WTC11 (cell line): ENCODE results near the gene LAMA3.

Experiments used
- FOXK1 ChIP-seq: sonication (generic); formaldehyde crosslinking; IDR thresholded peaks from 2 replicates; pipeline ENCODE4 v1.8.0; 2022; ENCODE audit warnings: mild to moderate bottlenecking, moderate library complexity, missing genetic modification reagents
- MXD4 ChIP-seq: fragments of 250-450 bp; sonication (Bioruptor Pico); IDR thresholded peaks from 2 replicates; pipeline ENCODE4 v1.8.0; 2021; ENCODE audit warnings: mild to moderate bottlenecking, moderate library complexity, borderline replicate concordance
- ZNF121 ChIP-seq: sonication (generic); formaldehyde crosslinking; IDR thresholded peaks from 2 replicates; pipeline ENCODE4 v1.8.0; 2023; ENCODE audit warnings: missing genetic modification reagents
- ZNF317 ChIP-seq: sonication (generic); formaldehyde crosslinking; IDR thresholded peaks from 2 replicates; pipeline ENCODE4 v1.8.1; 2023; ENCODE audit warnings: low read depth, mild to moderate bottlenecking, moderate library complexity, missing genetic modification reagents, borderline replicate concordance
- TF ChIP-seq, protein P1 (sequence below): sonication (generic); formaldehyde crosslinking; conservative IDR thresholded peaks from 2 replicates; pipeline ENCODE4 v1.8.1; 2022; ENCODE audit warnings: mild to moderate bottlenecking, missing genetic modification reagents
- TF ChIP-seq, protein P2 (sequence below): fragments of 200-600 bp; IDR thresholded peaks from 2 replicates; pipeline ENCODE4 v1.8.0; 2022; ENCODE audit warnings: antibody characterized with exemption

DNA sequence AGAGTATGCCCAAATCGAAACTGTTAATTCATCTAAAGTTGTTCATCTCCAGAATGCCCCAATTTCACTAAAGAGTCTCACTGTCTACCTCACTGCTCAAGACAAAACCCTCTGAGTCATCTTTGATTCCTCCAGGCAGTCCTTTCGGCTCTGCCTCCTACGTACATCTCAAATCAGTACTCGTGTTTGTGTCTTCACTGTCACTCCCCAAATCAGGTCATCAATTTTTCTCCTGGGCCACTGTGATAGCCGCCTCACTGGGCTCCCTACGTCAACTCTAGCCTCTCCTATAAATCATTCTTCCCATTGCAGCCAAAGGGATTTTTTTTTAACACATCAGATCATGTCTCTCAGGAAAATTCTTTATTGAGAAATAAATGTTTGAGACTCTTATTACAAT, 283.2 kb downstream of the LAMA3 start:
- no peak for TF ChIP-seq FOXK1
- no peak for TF ChIP-seq ZNF317 (CRISPR knock-in tag)
- no peak for TF ChIP-seq ZNF121 (CRISPR knock-in tag)
- no peak for TF ChIP-seq MXD4 (CRISPR knock-in tag)
- TF ChIP-seq, protein P1, sequence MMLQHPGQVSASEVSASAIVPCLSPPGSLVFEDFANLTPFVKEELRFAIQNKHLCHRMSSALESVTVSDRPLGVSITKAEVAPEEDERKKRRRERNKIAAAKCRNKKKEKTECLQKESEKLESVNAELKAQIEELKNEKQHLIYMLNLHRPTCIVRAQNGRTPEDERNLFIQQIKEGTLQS (CRISPR knock-in tag), result no peak
- TF ChIP-seq, protein P2, sequence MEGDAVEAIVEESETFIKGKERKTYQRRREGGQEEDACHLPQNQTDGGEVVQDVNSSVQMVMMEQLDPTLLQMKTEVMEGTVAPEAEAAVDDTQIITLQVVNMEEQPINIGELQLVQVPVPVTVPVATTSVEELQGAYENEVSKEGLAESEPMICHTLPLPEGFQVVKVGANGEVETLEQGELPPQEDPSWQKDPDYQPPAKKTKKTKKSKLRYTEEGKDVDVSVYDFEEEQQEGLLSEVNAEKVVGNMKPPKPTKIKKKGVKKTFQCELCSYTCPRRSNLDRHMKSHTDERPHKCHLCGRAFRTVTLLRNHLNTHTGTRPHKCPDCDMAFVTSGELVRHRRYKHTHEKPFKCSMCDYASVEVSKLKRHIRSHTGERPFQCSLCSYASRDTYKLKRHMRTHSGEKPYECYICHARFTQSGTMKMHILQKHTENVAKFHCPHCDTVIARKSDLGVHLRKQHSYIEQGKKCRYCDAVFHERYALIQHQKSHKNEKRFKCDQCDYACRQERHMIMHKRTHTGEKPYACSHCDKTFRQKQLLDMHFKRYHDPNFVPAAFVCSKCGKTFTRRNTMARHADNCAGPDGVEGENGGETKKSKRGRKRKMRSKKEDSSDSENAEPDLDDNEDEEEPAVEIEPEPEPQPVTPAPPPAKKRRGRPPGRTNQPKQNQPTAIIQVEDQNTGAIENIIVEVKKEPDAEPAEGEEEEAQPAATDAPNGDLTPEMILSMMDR, result no peak
